DND-41 (cell line): Measurements from ENCODE around the gene ARL2BP.

Experiments
- EZH2 ChIP-seq: IDR thresholded peaks from 3 replicates; pipeline ENCODE4 v1.6.1; 2012; ENCODE audit warnings: borderline replicate concordance, low read depth, mild to moderate bottlenecking, moderate library complexity, low read length, inconsistent platforms; ENCODE audit not compliant: severe bottlenecking
- TF ChIP-seq, protein P1 (sequence below): IDR thresholded peaks from 2 replicates; pipeline ENCODE4 v1.5.1; 2012; ENCODE audit warnings: borderline replicate concordance, low read length, moderate library complexity, mild to moderate bottlenecking; ENCODE audit not compliant: poor library complexity, severe bottlenecking; ENCODE audit errors: extremely low read depth

DNA sequence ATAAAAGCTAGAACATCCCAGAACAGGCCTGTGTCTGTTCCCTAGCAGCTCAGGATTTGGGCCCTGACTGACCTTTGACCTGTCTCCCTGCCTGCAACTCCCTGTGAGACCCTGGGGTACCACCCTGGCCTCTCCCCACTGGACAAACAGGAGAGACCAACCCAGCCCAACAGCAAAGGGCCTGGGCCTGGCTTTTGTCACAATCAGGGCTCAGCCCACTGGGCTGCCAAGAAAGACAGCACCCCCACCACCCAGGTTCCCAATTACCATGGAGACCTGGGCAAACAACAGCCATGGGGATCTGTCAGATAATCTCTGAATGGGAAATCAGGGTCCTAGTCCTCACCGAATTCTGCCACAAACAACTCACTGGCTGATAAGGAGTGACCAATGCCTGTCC, 28.3 kb downstream of the ARL2BP start:
- TF ChIP-seq, protein P1, sequence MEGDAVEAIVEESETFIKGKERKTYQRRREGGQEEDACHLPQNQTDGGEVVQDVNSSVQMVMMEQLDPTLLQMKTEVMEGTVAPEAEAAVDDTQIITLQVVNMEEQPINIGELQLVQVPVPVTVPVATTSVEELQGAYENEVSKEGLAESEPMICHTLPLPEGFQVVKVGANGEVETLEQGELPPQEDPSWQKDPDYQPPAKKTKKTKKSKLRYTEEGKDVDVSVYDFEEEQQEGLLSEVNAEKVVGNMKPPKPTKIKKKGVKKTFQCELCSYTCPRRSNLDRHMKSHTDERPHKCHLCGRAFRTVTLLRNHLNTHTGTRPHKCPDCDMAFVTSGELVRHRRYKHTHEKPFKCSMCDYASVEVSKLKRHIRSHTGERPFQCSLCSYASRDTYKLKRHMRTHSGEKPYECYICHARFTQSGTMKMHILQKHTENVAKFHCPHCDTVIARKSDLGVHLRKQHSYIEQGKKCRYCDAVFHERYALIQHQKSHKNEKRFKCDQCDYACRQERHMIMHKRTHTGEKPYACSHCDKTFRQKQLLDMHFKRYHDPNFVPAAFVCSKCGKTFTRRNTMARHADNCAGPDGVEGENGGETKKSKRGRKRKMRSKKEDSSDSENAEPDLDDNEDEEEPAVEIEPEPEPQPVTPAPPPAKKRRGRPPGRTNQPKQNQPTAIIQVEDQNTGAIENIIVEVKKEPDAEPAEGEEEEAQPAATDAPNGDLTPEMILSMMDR, result no peak
- TF ChIP-seq EZH2, result no peak
